GM18907 (cell line): ENCODE results near the gene RASSF3.
A peak's percentile ranks its signal among the peaks of the same experiment; 100 is the strongest.
"Not testable (repeated sequence)": the region's sequence is repeated elsewhere in the genome, so short reads cannot be mapped to it uniquely, and the experiment has no call there.

Experiments used
- ATAC-seq: cut with Tn5 transposase; IDR thresholded peaks from one replicate; pipeline ENCODE4 v1.9.1; 2021; ENCODE audit warnings: mild to moderate bottlenecking, moderate library complexity; ENCODE audit not compliant: unreplicated experiment

The RASSF3 gene

GRCh38 chr12:64688715-64689114, 78.4 kb downstream of the RASSF3 start:
- no peak for ATAC-seq

GRCh38 chr12:64690236-64690635, 79.9 kb downstream of the RASSF3 start:
- not testable (repeated sequence) for ATAC-seq

GRCh38 chr12:64691227-64691794, 81.0 kb downstream of the RASSF3 start:
- ATAC-seq: no peak

GRCh38 chr12:64691795-64692583, 81.7 kb downstream of the RASSF3 start:
- no peak for ATAC-seq

GRCh38 chr12:64694130-64695040, 84.1 kb downstream of the RASSF3 start:
- ATAC-seq: no peak

GRCh38 chr12:64695550-64695949, 85.3 kb downstream of the RASSF3 start:
- no peak for ATAC-seq

GRCh38 chr12:64696080-64696741, 85.9 kb downstream of the RASSF3 start:
- no peak for ATAC-seq

- no peak for ATAC-seq
These were observed 89.3 kb downstream of the RASSF3 start for GRCh38 chr12:64699504-64700115.

GRCh38 chr12:64700532-64700931, 90.2 kb downstream of the RASSF3 start:
- no peak for ATAC-seq

- ATAC-seq: no peak
These were observed 91.0 kb downstream of the RASSF3 start for GRCh38 chr12:64701283-64701682.

- no peak for ATAC-seq
These were observed 96.0 kb downstream of the RASSF3 start for GRCh38 chr12:64706306-64706705.

- no peak for ATAC-seq
These were observed 96.6 kb downstream of the RASSF3 start for GRCh38 chr12:64706857-64707256.

- no peak for ATAC-seq
These were observed 97.1 kb downstream of the RASSF3 start for GRCh38 chr12:64707362-64707761.

- ATAC-seq: no peak
These were observed 97.6 kb downstream of the RASSF3 start for GRCh38 chr12:64707926-64708325.

- no peak for ATAC-seq
These were observed 99.1 kb downstream of the RASSF3 start for GRCh38 chr12:64709429-64709828.

- no peak for ATAC-seq
These were observed 103.1 kb downstream of the RASSF3 start for GRCh38 chr12:64713376-64713775.

- peak; percentile 55 for ATAC-seq
These were observed 104.3 kb downstream of the RASSF3 start for GRCh38 chr12:64714551-64714968.

- no peak for ATAC-seq
These were observed 106.1 kb downstream of the RASSF3 start for GRCh38 chr12:64716371-64716770.

- ATAC-seq: no peak
These were observed 106.7 kb downstream of the RASSF3 start for GRCh38 chr12:64716839-64717455.

GRCh38 chr12:64718649-64719048, 108.4 kb downstream of the RASSF3 start:
- ATAC-seq: no peak
